OCI-LY1 (cell line): ENCODE data around the gene SENP8.

ENCODE experiments used
- EZH2 ChIP-seq: fragments of 200-600 bp; sonication (generic), shearing (Covaris generic); IDR thresholded peaks from 2 replicates; pipeline ENCODE4 v1.8.0; 2017; ENCODE audit warnings: borderline replicate concordance, mixed run types, mild to moderate bottlenecking, antibody characterized with exemption, low read length, moderate library complexity, mixed read lengths
- TF ChIP-seq, protein P1 (sequence below): fragments of 200-600 bp; sonication (generic), shearing (Covaris generic); IDR thresholded peaks from 2 replicates; pipeline ENCODE4 v1.5.1; 2017; ENCODE audit warnings: mild to moderate bottlenecking, antibody characterized with exemption, low read length, moderate library complexity, mixed read lengths

DNA sequence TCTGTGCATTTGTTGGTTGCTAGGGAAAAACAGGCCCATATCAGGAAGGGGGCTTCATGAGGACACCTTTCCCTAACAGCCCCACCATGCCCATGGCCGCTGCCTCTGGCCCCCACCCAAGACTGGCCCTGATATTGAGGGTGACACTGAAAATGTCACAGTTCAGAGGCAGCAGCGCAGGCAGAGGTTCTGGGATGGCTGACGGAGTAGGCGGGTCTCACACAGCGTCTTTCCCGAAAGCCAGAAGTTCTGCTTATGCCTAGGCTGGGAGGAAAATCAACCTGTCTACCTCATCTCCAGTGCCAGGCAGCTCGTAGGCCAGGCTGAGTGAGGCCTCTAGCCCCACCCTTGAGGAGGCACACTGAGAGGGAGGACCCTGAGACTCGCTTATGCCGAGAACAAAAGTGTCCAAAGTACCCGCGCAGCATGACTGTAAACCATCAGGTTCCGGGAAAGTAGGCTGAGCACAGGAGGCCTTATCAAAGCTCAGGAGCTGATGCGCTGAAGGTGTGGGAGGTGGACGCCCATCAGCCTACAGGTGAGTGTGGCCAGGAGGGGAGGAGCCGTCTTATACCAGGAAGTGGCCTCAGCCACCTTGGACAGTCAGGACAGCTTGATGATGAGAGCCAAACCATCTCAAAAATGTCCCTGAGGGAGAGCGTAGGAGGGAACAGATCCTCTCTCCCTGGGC, 51.9 kb downstream of the SENP8 start:
- TF ChIP-seq, protein P1, sequence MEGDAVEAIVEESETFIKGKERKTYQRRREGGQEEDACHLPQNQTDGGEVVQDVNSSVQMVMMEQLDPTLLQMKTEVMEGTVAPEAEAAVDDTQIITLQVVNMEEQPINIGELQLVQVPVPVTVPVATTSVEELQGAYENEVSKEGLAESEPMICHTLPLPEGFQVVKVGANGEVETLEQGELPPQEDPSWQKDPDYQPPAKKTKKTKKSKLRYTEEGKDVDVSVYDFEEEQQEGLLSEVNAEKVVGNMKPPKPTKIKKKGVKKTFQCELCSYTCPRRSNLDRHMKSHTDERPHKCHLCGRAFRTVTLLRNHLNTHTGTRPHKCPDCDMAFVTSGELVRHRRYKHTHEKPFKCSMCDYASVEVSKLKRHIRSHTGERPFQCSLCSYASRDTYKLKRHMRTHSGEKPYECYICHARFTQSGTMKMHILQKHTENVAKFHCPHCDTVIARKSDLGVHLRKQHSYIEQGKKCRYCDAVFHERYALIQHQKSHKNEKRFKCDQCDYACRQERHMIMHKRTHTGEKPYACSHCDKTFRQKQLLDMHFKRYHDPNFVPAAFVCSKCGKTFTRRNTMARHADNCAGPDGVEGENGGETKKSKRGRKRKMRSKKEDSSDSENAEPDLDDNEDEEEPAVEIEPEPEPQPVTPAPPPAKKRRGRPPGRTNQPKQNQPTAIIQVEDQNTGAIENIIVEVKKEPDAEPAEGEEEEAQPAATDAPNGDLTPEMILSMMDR, result no peak
- no peak for TF ChIP-seq EZH2
